GOT3 (cell line): ENCODE data around the gene HAO2.
"Not testable (repeated sequence)": the region's sequence is repeated elsewhere in the genome, so short reads cannot be mapped to it uniquely, and the experiment has no call there.

ENCODE experiments used
- DNase-seq: peaks from one replicate; lab custom pipeline; 2025; ENCODE audit warnings: mixed read lengths; lab: John Stamatoyannopoulos, UW

HAO2 gene

GRCh38 chr1:119368554-119368953 lies at the start of gene HAO2:
TSS of gene HAO2 (plus strand) at chr1:119368785. CDS start at chr1:119381086, 12,301 bp downstream.
- no peak for DNase-seq

- no peak for DNase-seq
Observed at GRCh38 chr1:119320100-119320499, 48.5 kb upstream of the HAO2 start.

DNA sequence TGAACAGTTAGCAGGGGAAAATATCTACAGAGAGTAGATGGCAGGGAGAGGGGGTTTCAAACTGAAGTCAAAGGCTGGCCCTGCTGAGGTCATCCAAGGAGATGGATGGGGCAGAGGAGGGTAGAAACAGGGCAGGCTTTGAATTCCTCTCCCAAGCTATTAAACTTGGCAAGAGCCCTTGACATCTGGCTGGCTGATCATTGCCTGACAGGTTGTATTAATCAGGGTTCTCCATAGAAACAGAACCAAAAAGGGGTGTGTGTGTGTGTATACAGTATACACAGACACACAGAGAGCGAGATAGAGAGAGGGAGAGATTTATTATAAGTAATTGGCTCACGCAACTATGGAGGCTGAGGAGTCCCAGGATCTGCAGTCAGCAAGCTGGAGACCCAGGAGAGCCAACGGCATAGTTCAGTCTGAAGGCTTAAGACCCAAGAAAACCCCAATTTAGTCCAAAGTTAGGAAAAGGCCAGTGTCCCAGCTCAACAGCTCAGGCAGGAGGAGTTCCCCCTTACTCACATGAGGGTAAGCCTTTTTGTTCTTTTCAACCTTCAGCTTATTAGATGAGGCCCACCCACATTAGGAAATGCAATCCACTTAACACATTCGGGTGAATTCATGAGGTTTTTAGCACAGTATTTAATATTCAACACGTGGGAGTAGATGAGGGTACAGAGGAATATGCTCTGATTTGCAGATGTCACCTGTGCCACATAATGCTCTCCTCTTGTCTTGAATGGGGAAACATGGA lies 46.7 kb upstream of the HAO2 start:
- DNase-seq = no peak

DNA sequence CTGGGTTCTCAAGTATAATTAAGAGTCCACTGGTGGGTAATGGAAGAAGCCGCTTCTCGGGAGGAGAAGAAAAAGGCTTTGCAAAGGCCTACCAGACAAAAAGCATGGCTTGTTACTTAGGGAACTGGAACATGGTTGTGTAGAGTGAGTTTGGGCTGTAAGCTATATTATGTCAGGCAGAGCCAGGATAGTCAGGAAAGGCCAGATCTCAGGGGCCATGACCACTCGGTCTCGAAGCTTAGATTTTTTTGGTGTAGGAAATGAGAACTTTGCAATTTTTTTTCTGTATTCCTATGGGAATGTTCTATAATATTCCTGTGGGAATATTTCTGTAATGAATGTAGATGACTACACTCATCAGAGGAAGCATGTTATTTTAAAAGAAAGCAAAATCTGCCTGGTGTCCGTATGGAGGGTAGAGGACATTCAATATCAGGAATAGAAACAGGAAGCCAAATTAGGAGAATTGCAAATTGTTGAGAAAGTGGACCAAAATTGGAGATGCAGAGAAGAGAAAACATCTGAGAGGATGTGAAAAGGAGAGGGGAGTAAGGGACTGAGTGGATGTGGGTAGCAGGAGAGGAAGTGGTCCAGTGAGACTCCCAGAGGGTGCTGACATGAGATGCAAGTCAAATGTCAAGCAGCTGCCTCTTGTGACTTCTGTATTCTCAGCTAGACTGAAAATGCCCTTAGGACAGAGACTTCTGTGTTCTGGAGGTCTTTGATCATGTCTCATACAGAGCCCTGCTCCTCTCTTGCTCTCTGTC lies 45.2 kb upstream of the HAO2 start:
- no peak for DNase-seq

DNA sequence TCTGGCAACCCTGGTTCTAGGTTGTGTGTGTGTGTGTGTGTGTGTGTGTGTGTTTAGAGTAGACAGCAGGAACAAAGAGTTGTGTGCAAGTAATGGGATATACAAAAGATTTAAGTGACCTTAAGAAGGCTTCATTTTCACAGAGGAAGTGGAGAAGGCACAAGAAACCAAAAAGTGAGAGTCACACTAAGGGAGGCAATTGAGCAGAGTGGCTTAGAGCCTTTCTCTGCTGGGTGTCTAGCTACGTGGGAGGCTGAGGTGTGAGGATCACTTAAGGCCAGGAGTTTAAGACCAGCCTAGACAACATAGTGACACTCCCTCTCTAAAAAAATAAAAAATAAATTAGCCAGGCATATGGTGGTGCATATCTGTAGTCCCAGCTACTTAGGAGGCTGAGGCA lies 44.4 kb upstream of the HAO2 start:
- DNase-seq = no peak

DNA sequence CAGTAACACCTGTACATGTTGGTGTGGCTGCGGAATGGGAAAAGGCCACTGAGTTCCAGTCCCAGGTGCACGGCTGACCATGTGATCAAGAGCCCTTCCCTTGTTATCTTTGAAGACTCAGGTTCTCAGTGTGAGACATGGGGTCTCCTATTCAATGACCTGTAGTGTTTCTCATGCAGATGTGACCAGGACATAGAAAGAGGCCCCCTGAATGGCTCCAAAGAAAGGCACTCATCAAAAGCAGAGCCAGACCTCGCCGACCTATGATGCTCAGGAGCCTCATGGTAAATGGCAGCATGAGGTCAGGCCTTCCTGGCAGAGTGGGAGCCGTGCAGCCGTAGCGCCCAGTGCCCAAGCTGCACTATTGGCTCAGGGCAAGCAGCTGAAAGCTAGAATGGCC lies 42.3 kb upstream of the HAO2 start:
- no peak for DNase-seq

DNA sequence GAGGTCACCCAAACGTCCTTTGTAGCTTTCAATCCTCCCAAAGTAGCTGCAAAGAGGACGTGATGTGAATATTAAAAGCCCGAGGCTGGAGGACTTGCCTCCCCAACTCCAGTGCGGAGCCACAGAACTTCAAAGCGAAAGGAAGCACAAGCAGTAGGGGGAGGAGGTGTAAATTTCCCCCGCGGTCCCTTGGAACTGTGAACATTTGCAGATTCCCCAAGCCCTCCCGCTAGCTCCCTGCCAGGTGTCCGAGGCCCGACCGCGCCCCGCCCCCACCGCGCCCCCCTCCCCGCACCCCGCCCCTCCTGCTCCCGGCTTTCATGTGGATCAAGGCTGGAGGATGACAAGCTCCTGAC lies 41.5 kb upstream of the HAO2 start:
- DNase-seq = no peak

GRCh38 chr1:119327450-119328155 lies 41.0 kb upstream of the HAO2 start:
- DNase-seq = no peak

GRCh38 chr1:119329541-119330461 lies 38.8 kb upstream of the HAO2 start:
- no peak for DNase-seq

DNA sequence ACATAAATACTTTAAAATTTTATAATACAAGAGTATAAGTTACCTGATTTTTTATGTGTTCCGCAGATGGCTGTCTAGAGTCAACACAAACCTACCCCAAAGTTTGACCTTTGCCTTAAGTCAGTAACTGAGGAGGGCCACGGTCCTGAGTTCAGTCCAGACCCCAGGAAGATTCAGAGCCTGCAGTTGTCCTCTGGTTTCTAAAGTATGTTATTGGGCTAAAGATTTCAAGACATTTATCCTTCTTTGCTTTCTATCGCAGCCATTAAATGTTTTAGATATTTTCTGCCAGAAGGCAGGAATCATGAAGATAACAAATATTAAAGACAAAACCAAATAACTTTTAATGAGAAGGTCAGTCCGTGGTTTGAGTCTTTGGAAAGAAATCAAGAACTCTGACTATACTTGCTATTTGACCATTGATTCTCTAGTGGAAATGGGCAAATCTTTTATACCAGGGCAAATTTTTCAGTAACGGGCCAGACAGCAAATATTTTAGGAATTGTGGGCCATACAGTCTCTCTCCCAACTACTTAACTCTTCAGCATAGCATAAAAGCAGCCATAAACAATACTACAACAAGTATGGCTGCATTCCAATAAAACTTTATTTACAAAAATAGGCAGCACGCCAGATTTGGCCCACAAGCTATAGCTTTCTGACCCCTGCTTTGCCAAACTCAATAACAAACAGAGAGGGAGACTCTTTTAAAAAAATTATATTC lies 38.0 kb upstream of the HAO2 start:
- DNase-seq = no peak

GRCh38 chr1:119331190-119331515 lies 37.4 kb upstream of the HAO2 start:
- DNase-seq = no peak

DNA sequence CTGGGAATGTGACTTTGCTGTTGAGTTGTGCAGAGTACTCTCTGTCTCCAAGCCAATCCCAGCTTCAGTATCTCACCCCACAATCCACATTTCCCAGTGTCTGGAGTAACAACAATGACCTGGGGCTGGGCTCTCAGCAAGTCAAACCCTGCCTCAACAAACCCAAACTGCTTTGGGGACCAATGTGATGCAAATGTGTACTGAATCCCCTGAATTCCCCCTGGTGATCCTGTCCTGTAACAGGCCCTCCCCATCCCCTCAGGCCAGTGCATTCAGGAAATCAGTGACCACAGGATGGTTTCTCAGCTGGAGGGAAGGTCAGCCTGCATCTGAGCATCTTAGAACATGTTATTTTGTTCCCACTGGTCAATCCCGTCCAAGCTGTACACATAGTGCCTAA lies 36.7 kb upstream of the HAO2 start:
- DNase-seq = no peak

DNA sequence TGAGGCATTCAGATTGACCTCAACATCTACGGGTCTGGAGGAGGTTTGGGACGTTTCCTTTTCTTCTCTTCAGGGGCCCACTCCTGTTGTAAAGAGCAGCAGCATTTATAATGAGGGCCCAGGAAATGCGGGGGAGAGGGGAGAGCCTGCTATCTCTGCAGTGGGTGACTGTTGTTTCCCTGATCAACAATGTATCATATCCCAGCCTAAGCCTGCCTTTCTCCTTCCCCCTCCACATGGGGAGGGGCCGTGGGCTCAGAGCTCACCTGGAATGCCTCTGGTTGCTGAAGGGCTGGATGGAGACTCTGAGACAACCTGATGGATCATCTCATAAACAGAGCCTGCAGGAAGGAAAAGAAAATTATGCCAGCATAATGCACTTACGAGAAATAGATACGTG lies 36.0 kb upstream of the HAO2 start:
- DNase-seq = no peak

DNA sequence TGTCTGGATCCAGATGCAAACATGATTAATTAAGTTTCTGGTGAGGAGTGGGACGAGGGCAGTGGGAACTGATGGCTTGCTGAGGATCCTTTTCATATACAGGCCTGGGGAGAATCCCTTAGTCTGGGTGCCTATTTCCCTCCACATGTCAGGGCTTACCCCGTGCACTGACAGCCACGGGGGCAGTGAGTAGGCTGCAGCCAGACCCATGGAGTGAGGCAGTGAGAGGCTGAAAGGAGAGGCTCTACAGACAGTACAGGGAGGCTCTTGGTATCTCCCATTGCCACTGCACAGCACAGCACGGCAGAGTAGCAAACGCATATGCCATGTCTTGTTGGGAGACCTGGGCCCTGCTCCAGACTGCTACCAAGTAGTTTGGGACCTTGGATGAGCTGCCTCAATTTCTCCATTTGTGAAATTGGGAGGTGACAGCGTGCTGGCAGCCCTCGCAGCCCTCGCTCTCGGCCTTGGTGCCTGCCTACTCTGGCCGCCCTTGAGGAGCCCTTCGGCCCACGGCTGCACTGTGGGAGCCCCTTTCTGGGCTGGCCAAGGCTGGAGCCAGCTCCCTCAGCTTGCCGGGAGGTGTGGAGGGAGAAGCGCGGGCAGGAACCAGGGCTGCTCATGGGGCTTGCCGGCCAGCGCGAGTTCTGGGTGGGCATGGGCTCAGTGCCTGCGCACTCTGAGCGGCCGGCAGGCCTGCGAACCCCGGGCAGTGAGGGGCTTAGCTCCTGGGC lies 35.3 kb upstream of the HAO2 start:
- no peak for DNase-seq

DNA sequence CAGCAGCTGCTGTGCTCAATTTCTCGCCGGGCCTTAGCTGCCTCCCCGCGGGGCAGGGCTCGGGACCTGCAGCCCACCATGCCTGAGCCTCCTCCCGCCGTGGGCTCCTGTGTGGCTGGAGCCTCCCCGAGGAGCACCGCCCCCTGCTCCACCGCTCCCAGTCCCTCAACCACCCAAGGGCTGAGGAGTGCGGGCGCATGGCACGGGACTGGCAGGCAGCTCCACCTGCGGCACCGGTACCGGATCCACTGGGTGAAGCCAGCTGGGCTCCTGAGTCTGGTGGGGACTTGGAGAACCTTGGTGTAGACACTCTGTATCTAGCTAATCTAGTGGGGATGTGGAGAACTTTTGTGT lies 34.7 kb upstream of the HAO2 start:
- DNase-seq = not testable (repeated sequence)

GRCh38 chr1:119336848-119337247 lies 31.7 kb upstream of the HAO2 start:
- DNase-seq = no peak

- no peak for DNase-seq
Observed at GRCh38 chr1:119338004-119338403, 30.6 kb upstream of the HAO2 start.

GRCh38 chr1:119338757-119339156 lies 29.8 kb upstream of the HAO2 start:
- no peak for DNase-seq

- DNase-seq = no peak
Observed at GRCh38 chr1:119340861-119341261, 27.7 kb upstream of the HAO2 start.

- DNase-seq = no peak
Observed at GRCh38 chr1:119341372-119341947, 27.1 kb upstream of the HAO2 start.
